Measurements from ENCODE around the gene CCNJL.

DNA sequence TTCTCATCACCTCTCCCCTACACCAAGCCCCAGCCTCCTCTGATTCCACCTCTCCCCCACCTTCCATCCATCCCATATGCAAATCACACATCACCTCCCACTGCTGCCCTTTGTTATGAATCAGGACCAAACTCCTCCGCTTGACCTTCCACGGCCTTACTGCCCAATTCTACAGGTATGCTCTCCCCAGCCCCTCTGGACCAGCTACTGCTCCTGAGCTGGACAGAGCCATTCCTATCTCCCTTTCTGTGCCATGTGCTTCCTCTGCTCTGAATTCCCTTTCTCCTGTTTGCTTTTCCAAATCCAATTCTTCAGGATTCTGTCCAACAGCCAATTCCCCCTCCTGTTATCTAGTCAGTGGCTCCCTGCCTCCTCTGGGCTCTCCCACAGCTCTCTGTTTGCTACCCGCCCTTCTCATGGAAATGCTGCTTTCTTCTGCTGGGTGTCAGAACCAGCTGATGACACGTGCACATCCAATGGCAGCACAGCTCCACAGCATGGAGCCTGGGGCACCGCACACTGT, 74.7 kb downstream of the CCNJL start:
- TF ChIP-seq, protein P1, sequence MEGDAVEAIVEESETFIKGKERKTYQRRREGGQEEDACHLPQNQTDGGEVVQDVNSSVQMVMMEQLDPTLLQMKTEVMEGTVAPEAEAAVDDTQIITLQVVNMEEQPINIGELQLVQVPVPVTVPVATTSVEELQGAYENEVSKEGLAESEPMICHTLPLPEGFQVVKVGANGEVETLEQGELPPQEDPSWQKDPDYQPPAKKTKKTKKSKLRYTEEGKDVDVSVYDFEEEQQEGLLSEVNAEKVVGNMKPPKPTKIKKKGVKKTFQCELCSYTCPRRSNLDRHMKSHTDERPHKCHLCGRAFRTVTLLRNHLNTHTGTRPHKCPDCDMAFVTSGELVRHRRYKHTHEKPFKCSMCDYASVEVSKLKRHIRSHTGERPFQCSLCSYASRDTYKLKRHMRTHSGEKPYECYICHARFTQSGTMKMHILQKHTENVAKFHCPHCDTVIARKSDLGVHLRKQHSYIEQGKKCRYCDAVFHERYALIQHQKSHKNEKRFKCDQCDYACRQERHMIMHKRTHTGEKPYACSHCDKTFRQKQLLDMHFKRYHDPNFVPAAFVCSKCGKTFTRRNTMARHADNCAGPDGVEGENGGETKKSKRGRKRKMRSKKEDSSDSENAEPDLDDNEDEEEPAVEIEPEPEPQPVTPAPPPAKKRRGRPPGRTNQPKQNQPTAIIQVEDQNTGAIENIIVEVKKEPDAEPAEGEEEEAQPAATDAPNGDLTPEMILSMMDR (IDR thresholded peaks at IDR 0.05): no peak
- TF ChIP-seq ZFX (IDR thresholded peaks at IDR 0.05; ENCODE audit: borderline replicate concordance): no peak

Data from 22Rv1 (cell line).